HEK293T (cell line): ENCODE results near the gene RASD2.

Experiments
- CTCF ChIA-PET: fragments of 350-600 bp; formaldehyde crosslinking; extraction: SDS; loops from one replicate; lab custom pipeline; 2021; ENCODE audit warnings: antibody characterized with exemption, inconsistent platforms; lab: Yijun Ruan, JAX
- POLR2A ChIA-PET: fragments of 350-600 bp; formaldehyde crosslinking; extraction: SDS; loops from one replicate; lab custom pipeline; 2020; ENCODE audit warnings: antibody characterized with exemption, inconsistent platforms; lab: Yijun Ruan, JAX
- DNase-seq: peaks from one replicate; pipeline ENCODE4 v3.0.0; 2012; ENCODE audit warnings: mixed read lengths; ENCODE audit errors: extremely low spot score
- ARNT ChIP-seq: fragments of 450-650 bp; IDR thresholded peaks from 2 replicates; pipeline ENCODE4 v1.6.1; 2017; ENCODE audit warnings: mild to moderate bottlenecking
- BHLHE40 ChIP-seq: fragments of 450-650 bp; IDR thresholded peaks from 2 replicates; pipeline ENCODE4 v1.6.1; 2016; ENCODE audit warnings: mild to moderate bottlenecking, moderate library complexity, borderline replicate concordance
- CTBP1 ChIP-seq: fragments of 450-650 bp; IDR thresholded peaks from 2 replicates; pipeline ENCODE4 v1.6.1; 2016; ENCODE audit warnings: borderline replicate concordance
- ELF4 ChIP-seq: fragments of 450-650 bp; IDR thresholded peaks from 2 replicates; pipeline ENCODE4 v1.6.1; 2017; ENCODE audit warnings: antibody characterized with exemption
- FOXA1 ChIP-seq: fragments of 450-650 bp; IDR thresholded peaks from 2 replicates; pipeline ENCODE4 v1.6.1; 2016; ENCODE audit warnings: mild to moderate bottlenecking
- FOXK2 ChIP-seq: fragments of 450-650 bp; IDR thresholded peaks from 2 replicates; pipeline ENCODE4 v1.6.1; 2016; ENCODE audit warnings: mild to moderate bottlenecking
- FOXM1 ChIP-seq: fragments of 450-650 bp; IDR thresholded peaks from 2 replicates; pipeline ENCODE4 v1.6.1; 2017; ENCODE audit warnings: mild to moderate bottlenecking, borderline replicate concordance
- HDGF ChIP-seq: fragments of 450-650 bp; IDR thresholded peaks from 2 replicates; pipeline ENCODE4 v1.6.1; 2017; ENCODE audit warnings: antibody characterized with exemption, borderline replicate concordance
- L3MBTL2 ChIP-seq: fragments of 450-650 bp; conservative IDR thresholded peaks from 2 replicates; pipeline ENCODE4 v1.6.1; 2016; ENCODE audit warnings: mild to moderate bottlenecking
- LEF1 ChIP-seq: fragments of 450-650 bp; IDR thresholded peaks from 2 replicates; pipeline ENCODE4 v1.6.1; 2017; ENCODE audit warnings: mild to moderate bottlenecking, borderline replicate concordance
- NFRKB ChIP-seq: fragments of 450-650 bp; IDR thresholded peaks from 2 replicates; pipeline ENCODE4 v1.6.1; 2016; ENCODE audit warnings: mild to moderate bottlenecking, moderate library complexity
- PKNOX1 ChIP-seq: fragments of 450-650 bp; IDR thresholded peaks from 2 replicates; pipeline ENCODE4 v1.6.1; 2016
- SP1 ChIP-seq: fragments of 450-650 bp; IDR thresholded peaks from 2 replicates; pipeline ENCODE4 v1.6.1; 2017
- SUZ12 ChIP-seq: fragments of 450-650 bp; IDR thresholded peaks from 2 replicates; pipeline ENCODE4 v1.6.1; 2016; ENCODE audit warnings: mild to moderate bottlenecking
- TARDBP ChIP-seq: fragments of 450-650 bp; IDR thresholded peaks from 2 replicates; pipeline ENCODE4 v1.6.1; 2016
- ZNF384 ChIP-seq: fragments of 450-650 bp; IDR thresholded peaks from 2 replicates; pipeline ENCODE4 v1.6.1; 2016

The RASD2 gene

GRCh38 chr22:35556666-35557065 is 16.0 kb downstream of the RASD2 start:
- POLR2A ChIA-PET = no interaction called here
- CTCF ChIA-PET = no interaction called here
- no peak for DNase-seq
- TF ChIP-seq BHLHE40 = no peak
- no peak for TF ChIP-seq TARDBP
- no peak for TF ChIP-seq CTBP1
- no peak for TF ChIP-seq HDGF
- no peak for TF ChIP-seq NFRKB
- no peak for TF ChIP-seq L3MBTL2
- TF ChIP-seq FOXK2 = no peak
- no peak for TF ChIP-seq LEF1
- no peak for TF ChIP-seq ELF4
- no peak for TF ChIP-seq SP1
- no peak for TF ChIP-seq ARNT
- TF ChIP-seq PKNOX1 = no peak
- no peak for TF ChIP-seq FOXA1
- no peak for TF ChIP-seq FOXM1
- no peak for TF ChIP-seq SUZ12
- TF ChIP-seq ZNF384 = no peak

GRCh38 chr22:35558031-35558430 is 17.4 kb downstream of the RASD2 start:
- CTCF ChIA-PET = no interaction called here
- TF ChIP-seq TARDBP (no peak), HDGF (no peak), SP1 (no peak), BHLHE40 (no peak), FOXM1 (no peak), ZNF384 (no peak), LEF1 (no peak), PKNOX1 (no peak), ARNT (no peak), FOXK2 (no peak), ELF4 (no peak), CTBP1 (no peak), FOXA1 (no peak), SUZ12 (no peak), NFRKB (no peak)
- POLR2A ChIA-PET = no interaction called here
- DNase-seq = no peak

- POLR2A ChIA-PET = no interaction called here
- TF ChIP-seq NFRKB (no peak), FOXA1 (no peak), SUZ12 (no peak), SP1 (no peak), L3MBTL2 (no peak), FOXK2 (no peak), FOXM1 (no peak), TARDBP (no peak)
- DNase-seq = no peak
- CTCF ChIA-PET = no interaction called here
Observed at GRCh38 chr22:35558719-35559118, 18.1 kb downstream of the RASD2 start.

- TF ChIP-seq SP1 = no peak
- TF ChIP-seq L3MBTL2 = no peak
- no peak for TF ChIP-seq TARDBP
- TF ChIP-seq HDGF = no peak
- no peak for TF ChIP-seq NFRKB
- no peak for TF ChIP-seq SUZ12
- TF ChIP-seq FOXM1 = no peak
- TF ChIP-seq FOXK2 = no peak
- no peak for TF ChIP-seq ZNF384
- CTCF ChIA-PET = no interaction called here
- POLR2A ChIA-PET = no interaction called here
- DNase-seq = no peak
Observed at GRCh38 chr22:35559354-35560005, 18.8 kb downstream of the RASD2 start.

GRCh38 chr22:35560366-35560765 is 19.7 kb downstream of the RASD2 start:
- no peak for DNase-seq
- TF ChIP-seq TARDBP (no peak), CTBP1 (no peak), ARNT (no peak), ELF4 (no peak), LEF1 (no peak), SUZ12 (no peak), FOXA1 (no peak), PKNOX1 (no peak), ZNF384 (no peak), FOXK2 (no peak), SP1 (no peak), FOXM1 (no peak)
- ChIA-PET CTCF (interaction anchor here (0.8 kb wide), 1 partner anchor 19 kb away, joined by 3 read pairs; no protein-coding TSS in a partner anchor), POLR2A (no interaction called here)

GRCh38 chr22:35560824-35561223 is 20.2 kb downstream of the RASD2 start:
- TF ChIP-seq FOXM1 (no peak), FOXA1 (no peak), ZNF384 (no peak), ELF4 (no peak), HDGF (no peak), TARDBP (no peak), SP1 (no peak), SUZ12 (no peak), L3MBTL2 (no peak), FOXK2 (no peak), ARNT (no peak), CTBP1 (no peak), PKNOX1 (no peak), BHLHE40 (no peak), NFRKB (no peak), LEF1 (no peak)
- ChIA-PET CTCF (interaction anchor here (0.8 kb wide), 1 partner anchor 19 kb away, joined by 3 read pairs; no protein-coding TSS in a partner anchor), POLR2A (no interaction called here)
- DNase-seq = no peak
